ENCODE results near the gene SPATA6L. TPM values are rescaled to one million over a fixed set of nuclear protein-coding genes. Genes with fewer than 3 reads are reported as not detected.

SPATA6L gene
- total and polyA plus RNA-seq, 2 experiments from 2014 or later = 1.7 to 1.9 TPM

- no peak for TF ChIP-seq ZNF462 (CRISPR knock-in tag; IDR thresholded peaks at IDR 0.05)
Measured at GRCh38 chr9:4588721-4589120, 77.6 kb downstream of the SPATA6L start (continued).

- no peak overlapping the region for H2AFZ ChIP-seq
- H3K27me3 ChIP-seq (ENCODE audit: insufficient read depth) = no peaks in the 10 kb centered on the region
- peak; percentile 69 for TF ChIP-seq REST (IDR thresholded peaks at IDR 0.05; ENCODE audit: unreplicated experiment)
- no peak for TF ChIP-seq EZH2 (IDR thresholded peaks at IDR 0.05; ENCODE audit: low read depth, unreplicated experiment)
- peak; percentile 21 for DNase-seq (ENCODE audit: low spot score)
- peaks cover 7% of the 10 kb centered on the region for H3K4me1 ChIP-seq (ENCODE audit: insufficient read depth)
- H3K27me3 Mint-ChIP-seq (ENCODE audit: insufficient read depth, low read depth, poor library complexity) = no peaks in the 10 kb centered on the region
- no peak overlapping the region for H3K27ac Mint-ChIP-seq
- H3K36me3 Mint-ChIP-seq (ENCODE audit: low read depth) = no peaks in the 10 kb centered on the region
- no peak overlapping the region for H3K27ac ChIP-seq (ENCODE audit: low read depth)
- H3K9me3 Mint-ChIP-seq = no peaks in the 10 kb centered on the region
- ATAC-seq = no peak
- no peaks in the 10 kb centered on the region for H3K9me2 ChIP-seq (ENCODE audit: insufficient read depth)
- no peaks in the 10 kb centered on the region for H3K36me3 ChIP-seq (ENCODE audit: insufficient read depth)
- no peak overlapping the region for H3K4me3 Mint-ChIP-seq
- no peaks in the 10 kb centered on the region for H3F3A ChIP-seq (replicated peaks; ENCODE audit: low read depth)
- H3K4me2 ChIP-seq = no peak overlapping the region
- no peaks in the 10 kb centered on the region for H3K79me2 ChIP-seq (replicated peaks; ENCODE audit: insufficient read depth)
- H3K4me1 Mint-ChIP-seq = peaks cover 6% of the 10 kb centered on the region; the same call in 1 of the 3 replicates
- no peak overlapping the region for H3K4me3 ChIP-seq
- H4K20me1 ChIP-seq (replicated peaks; ENCODE audit: insufficient read depth) = no peaks in the 10 kb centered on the region
Measured at GRCh38 chr9:4585135-4585534, 81.1 kb downstream of the SPATA6L start.
